GM23338 (cell line): ENCODE measurements around the gene POC1B.

Source experiments
- CREB1 ChIP-seq: fragments of 250-450 bp; sonication (Bioruptor Pico); IDR thresholded peaks from 2 replicates; pipeline ENCODE4 v1.5.0; 2020; ENCODE audit warnings: low read depth, mild to moderate bottlenecking, moderate library complexity
- EZH2 ChIP-seq: fragments of 200-600 bp; sonication (generic); IDR thresholded peaks from one replicate; pipeline ENCODE4 v1.8.0; 2017; ENCODE audit warnings: antibody characterized with exemption, mild to moderate bottlenecking, low read depth; ENCODE audit not compliant: unreplicated experiment
- EZH2phosphoT487 ChIP-seq: fragments of 200-600 bp; sonication (generic); IDR thresholded peaks from one replicate; pipeline ENCODE4 v1.8.1; 2018; ENCODE audit warnings: antibody characterized with exemption; ENCODE audit not compliant: unreplicated experiment
- JUNB ChIP-seq: IDR thresholded peaks from one replicate; pipeline ENCODE4 v1.6.1; 2016; ENCODE audit warnings: antibody characterized with exemption; ENCODE audit not compliant: unreplicated experiment
- NANOG ChIP-seq: IDR thresholded peaks from 2 replicates; pipeline ENCODE4 v1.6.1; 2016; ENCODE audit warnings: antibody characterized with exemption, borderline replicate concordance
- POLR2AphosphoS5 ChIP-seq: IDR thresholded peaks from 2 replicates; pipeline ENCODE4 v1.6.1; 2016; ENCODE audit warnings: antibody characterized with exemption, low read depth
- STAT1 ChIP-seq: IDR thresholded peaks from one replicate; pipeline ENCODE4 v1.6.1; 2016; ENCODE audit warnings: antibody characterized with exemption; ENCODE audit not compliant: unreplicated experiment
- ZNF114 ChIP-seq: fragments of 250-450 bp; sonication (Bioruptor Pico); IDR thresholded peaks from 2 replicates; pipeline ENCODE4 v1.5.0; 2020; ENCODE audit warnings: mild to moderate bottlenecking, moderate library complexity
- ZNF331 ChIP-seq: fragments of 250-450 bp; sonication (Bioruptor Pico); IDR thresholded peaks from 2 replicates; pipeline ENCODE4 v1.5.0; 2020; ENCODE audit warnings: low read depth, mild to moderate bottlenecking, moderate library complexity
- TF ChIP-seq, protein P1 (sequence below), 2 experiments: fragments of 200-600 bp in 1 of 2; sonication (generic) in 1 of 2; conservative IDR thresholded peaks; 2 replicates each; pipeline versions ENCODE4 v1.5.1 to v1.6.1; 2016 to 2017; ENCODE audit warnings: antibody characterized with exemption in 2 of 2, low read depth in 2 of 2, mild to moderate bottlenecking in 2 of 2, moderate library complexity in 1 of 2
- TF ChIP-seq, protein P2 (sequence below): IDR thresholded peaks from one replicate; pipeline ENCODE4 v1.6.1; 2018; ENCODE audit warnings: antibody characterized with exemption; ENCODE audit not compliant: unreplicated experiment
- TF ChIP-seq, protein P3 (sequence below): IDR thresholded peaks from 2 replicates; pipeline ENCODE4 v1.6.1; 2016; ENCODE audit warnings: antibody characterized with exemption
- TF ChIP-seq, protein P4 (sequence below): fragments of 250-450 bp; sonication (Bioruptor Pico); IDR thresholded peaks from 2 replicates; pipeline ENCODE4 v1.5.0; 2020; ENCODE audit warnings: mild to moderate bottlenecking, moderate library complexity

DNA sequence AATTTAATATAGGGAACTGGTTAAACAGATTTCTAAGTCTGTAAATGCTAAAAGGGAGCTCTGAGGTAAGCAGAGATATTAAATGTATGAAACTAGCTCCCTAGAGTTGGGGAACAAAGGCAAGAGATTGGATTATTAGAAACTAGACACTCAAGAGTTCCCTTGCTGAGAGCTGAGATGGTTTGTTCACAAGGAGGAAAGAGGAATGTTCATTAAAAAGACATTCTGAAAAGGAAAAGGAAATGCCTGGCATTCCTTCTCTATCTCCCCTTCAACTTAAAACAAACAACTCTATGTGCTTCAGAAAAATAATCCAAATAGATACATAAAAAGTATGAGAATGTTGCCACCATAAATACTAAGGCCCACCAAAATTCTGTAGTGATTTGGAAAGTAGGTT, 74.9 kb downstream of the POC1B start:
- TF ChIP-seq, protein P1, sequence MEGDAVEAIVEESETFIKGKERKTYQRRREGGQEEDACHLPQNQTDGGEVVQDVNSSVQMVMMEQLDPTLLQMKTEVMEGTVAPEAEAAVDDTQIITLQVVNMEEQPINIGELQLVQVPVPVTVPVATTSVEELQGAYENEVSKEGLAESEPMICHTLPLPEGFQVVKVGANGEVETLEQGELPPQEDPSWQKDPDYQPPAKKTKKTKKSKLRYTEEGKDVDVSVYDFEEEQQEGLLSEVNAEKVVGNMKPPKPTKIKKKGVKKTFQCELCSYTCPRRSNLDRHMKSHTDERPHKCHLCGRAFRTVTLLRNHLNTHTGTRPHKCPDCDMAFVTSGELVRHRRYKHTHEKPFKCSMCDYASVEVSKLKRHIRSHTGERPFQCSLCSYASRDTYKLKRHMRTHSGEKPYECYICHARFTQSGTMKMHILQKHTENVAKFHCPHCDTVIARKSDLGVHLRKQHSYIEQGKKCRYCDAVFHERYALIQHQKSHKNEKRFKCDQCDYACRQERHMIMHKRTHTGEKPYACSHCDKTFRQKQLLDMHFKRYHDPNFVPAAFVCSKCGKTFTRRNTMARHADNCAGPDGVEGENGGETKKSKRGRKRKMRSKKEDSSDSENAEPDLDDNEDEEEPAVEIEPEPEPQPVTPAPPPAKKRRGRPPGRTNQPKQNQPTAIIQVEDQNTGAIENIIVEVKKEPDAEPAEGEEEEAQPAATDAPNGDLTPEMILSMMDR (conservative IDR thresholded peaks at IDR 0.05; ENCODE audit: low read depth in 2 of 2), result no peak
- TF ChIP-seq EZH2phosphoT487 (no peak), POLR2AphosphoS5 (no peak), CREB1 (CRISPR knock-in tag) (no peak), EZH2 (no peak), ZNF331 (CRISPR knock-in tag) (no peak), JUNB (no peak), NANOG (no peak; the same call in 1 of the 2 replicates), ZNF114 (no peak), STAT1 (no peak)
- TF ChIP-seq, protein P2, sequence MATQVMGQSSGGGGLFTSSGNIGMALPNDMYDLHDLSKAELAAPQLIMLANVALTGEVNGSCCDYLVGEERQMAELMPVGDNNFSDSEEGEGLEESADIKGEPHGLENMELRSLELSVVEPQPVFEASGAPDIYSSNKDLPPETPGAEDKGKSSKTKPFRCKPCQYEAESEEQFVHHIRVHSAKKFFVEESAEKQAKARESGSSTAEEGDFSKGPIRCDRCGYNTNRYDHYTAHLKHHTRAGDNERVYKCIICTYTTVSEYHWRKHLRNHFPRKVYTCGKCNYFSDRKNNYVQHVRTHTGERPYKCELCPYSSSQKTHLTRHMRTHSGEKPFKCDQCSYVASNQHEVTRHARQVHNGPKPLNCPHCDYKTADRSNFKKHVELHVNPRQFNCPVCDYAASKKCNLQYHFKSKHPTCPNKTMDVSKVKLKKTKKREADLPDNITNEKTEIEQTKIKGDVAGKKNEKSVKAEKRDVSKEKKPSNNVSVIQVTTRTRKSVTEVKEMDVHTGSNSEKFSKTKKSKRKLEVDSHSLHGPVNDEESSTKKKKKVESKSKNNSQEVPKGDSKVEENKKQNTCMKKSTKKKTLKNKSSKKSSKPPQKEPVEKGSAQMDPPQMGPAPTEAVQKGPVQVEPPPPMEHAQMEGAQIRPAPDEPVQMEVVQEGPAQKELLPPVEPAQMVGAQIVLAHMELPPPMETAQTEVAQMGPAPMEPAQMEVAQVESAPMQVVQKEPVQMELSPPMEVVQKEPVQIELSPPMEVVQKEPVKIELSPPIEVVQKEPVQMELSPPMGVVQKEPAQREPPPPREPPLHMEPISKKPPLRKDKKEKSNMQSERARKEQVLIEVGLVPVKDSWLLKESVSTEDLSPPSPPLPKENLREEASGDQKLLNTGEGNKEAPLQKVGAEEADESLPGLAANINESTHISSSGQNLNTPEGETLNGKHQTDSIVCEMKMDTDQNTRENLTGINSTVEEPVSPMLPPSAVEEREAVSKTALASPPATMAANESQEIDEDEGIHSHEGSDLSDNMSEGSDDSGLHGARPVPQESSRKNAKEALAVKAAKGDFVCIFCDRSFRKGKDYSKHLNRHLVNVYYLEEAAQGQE, result no peak
- TF ChIP-seq, protein P3, sequence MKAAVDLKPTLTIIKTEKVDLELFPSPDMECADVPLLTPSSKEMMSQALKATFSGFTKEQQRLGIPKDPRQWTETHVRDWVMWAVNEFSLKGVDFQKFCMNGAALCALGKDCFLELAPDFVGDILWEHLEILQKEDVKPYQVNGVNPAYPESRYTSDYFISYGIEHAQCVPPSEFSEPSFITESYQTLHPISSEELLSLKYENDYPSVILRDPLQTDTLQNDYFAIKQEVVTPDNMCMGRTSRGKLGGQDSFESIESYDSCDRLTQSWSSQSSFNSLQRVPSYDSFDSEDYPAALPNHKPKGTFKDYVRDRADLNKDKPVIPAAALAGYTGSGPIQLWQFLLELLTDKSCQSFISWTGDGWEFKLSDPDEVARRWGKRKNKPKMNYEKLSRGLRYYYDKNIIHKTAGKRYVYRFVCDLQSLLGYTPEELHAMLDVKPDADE, result no peak
- TF ChIP-seq, protein P4, sequence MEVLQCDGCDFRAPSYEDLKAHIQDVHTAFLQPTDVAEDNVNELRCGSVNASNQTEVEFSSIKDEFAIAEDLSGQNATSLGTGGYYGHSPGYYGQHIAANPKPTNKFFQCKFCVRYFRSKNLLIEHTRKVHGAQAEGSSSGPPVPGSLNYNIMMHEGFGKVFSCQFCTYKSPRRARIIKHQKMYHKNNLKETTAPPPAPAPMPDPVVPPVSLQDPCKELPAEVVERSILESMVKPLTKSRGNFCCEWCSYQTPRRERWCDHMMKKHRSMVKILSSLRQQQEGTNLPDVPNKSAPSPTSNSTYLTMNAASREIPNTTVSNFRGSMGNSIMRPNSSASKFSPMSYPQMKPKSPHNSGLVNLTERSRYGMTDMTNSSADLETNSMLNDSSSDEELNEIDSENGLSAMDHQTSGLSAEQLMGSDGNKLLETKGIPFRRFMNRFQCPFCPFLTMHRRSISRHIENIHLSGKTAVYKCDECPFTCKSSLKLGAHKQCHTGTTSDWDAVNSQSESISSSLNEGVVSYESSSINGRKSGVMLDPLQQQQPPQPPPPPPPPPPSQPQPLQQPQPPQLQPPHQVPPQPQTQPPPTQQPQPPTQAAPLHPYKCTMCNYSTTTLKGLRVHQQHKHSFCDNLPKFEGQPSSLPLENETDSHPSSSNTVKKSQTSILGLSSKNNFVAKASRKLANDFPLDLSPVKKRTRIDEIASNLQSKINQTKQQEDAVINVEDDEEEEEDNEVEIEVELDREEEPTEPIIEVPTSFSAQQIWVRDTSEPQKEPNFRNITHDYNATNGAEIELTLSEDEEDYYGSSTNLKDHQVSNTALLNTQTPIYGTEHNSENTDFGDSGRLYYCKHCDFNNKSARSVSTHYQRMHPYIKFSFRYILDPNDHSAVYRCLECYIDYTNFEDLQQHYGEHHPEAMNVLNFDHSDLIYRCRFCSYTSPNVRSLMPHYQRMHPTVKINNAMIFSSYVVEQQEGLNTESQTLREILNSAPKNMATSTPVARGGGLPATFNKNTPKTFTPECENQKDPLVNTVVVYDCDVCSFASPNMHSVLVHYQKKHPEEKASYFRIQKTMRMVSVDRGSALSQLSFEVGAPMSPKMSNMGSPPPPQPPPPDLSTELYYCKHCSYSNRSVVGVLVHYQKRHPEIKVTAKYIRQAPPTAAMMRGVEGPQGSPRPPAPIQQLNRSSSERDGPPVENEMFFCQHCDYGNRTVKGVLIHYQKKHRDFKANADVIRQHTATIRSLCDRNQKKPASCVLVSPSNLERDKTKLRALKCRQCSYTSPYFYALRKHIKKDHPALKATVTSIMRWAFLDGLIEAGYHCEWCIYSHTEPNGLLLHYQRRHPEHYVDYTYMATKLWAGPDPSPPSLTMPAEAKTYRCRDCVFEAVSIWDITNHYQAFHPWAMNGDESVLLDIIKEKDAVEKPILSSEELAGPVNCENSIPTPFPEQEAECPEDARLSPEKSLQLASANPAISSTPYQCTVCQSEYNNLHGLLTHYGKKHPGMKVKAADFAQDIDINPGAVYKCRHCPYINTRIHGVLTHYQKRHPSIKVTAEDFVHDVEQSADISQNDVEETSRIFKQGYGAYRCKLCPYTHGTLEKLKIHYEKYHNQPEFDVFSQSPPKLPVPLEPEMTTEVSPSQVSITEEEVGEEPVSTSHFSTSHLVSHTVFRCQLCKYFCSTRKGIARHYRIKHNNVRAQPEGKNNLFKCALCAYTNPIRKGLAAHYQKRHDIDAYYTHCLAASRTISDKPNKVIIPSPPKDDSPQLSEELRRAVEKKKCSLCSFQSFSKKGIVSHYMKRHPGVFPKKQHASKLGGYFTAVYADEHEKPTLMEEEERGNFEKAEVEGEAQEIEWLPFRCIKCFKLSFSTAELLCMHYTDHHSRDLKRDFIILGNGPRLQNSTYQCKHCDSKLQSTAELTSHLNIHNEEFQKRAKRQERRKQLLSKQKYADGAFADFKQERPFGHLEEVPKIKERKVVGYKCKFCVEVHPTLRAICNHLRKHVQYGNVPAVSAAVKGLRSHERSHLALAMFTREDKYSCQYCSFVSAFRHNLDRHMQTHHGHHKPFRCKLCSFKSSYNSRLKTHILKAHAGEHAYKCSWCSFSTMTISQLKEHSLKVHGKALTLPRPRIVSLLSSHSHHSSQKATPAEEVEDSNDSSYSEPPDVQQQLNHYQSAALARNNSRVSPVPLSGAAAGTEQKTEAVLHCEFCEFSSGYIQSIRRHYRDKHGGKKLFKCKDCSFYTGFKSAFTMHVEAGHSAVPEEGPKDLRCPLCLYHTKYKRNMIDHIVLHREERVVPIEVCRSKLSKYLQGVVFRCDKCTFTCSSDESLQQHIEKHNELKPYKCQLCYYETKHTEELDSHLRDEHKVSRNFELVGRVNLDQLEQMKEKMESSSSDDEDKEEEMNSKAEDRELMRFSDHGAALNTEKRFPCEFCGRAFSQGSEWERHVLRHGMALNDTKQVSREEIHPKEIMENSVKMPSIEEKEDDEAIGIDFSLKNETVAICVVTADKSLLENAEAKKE (CRISPR knock-in tag), result no peak
